HepG2 (cell line): Measurements from ENCODE around the gene CEMP1. TPM values are rescaled to one million over a fixed set of nuclear protein-coding genes. Genes with fewer than 3 reads are reported as not detected.

Experiments used
- ARID5B ChIP-seq: IDR thresholded peaks from 2 replicates; pipeline ENCODE4 v1.4.0; 2020; ENCODE audit warnings: mild to moderate bottlenecking, missing genetic modification reagents
- CHD4 ChIP-seq: fragments of 200-600 bp; sonication (generic); IDR thresholded peaks from 2 replicates; pipeline ENCODE4 v1.7.0; 2017; ENCODE audit warnings: mild to moderate bottlenecking, low read length, borderline replicate concordance
- FOXC1 ChIP-seq: sonication (generic); formaldehyde crosslinking; IDR thresholded peaks from 2 replicates; pipeline ENCODE4 v1.8.0; 2022; ENCODE audit warnings: mild to moderate bottlenecking, missing genetic modification reagents, borderline replicate concordance
- HES4 ChIP-seq: sonication (generic); formaldehyde crosslinking; IDR thresholded peaks from 2 replicates; pipeline ENCODE4 v1.9.0; 2021; ENCODE audit warnings: mild to moderate bottlenecking, missing genetic modification reagents, borderline replicate concordance
- KAT7 ChIP-seq: IDR thresholded peaks from 2 replicates; pipeline ENCODE4 v1.6.1; 2018; ENCODE audit warnings: borderline replicate concordance, missing compliant biosample characterization
- KAT8 ChIP-seq: IDR thresholded peaks from 2 replicates; pipeline ENCODE4 v1.6.1; 2016; ENCODE audit warnings: missing genetic modification reagents, missing compliant biosample characterization
- KDM3A ChIP-seq: IDR thresholded peaks from 2 replicates; pipeline ENCODE4 v1.6.1; 2018; ENCODE audit warnings: low read depth, missing compliant biosample characterization
- KLF6 ChIP-seq: IDR thresholded peaks from 2 replicates; pipeline ENCODE4 v1.8.0; 2016; ENCODE audit warnings: missing biosample characterization, missing genetic modification reagents
- MAZ ChIP-seq, 2 experiments: sonication (generic) in 1 of 2; formaldehyde crosslinking in 1 of 2; IDR thresholded peaks; 2 replicates each; pipeline versions ENCODE4 v1.5.0 to v1.6.1; 2012 to 2020; ENCODE audit warnings: low read depth in 2 of 2, mild to moderate bottlenecking in 2 of 2, borderline replicate concordance in 1 of 2, improper control_type of control experiment in 1 of 2, low read length in 1 of 2, missing genetic modification reagents in 1 of 2, moderate library complexity in 1 of 2
- SMARCC2 ChIP-seq: fragments of 450-650 bp; IDR thresholded peaks from 2 replicates; pipeline ENCODE4 v1.6.1; 2017; ENCODE audit warnings: antibody characterized with exemption, mild to moderate bottlenecking
- ZBTB21 ChIP-seq: sonication (generic); formaldehyde crosslinking; IDR thresholded peaks from 2 replicates; pipeline ENCODE4 v1.4.0; 2020; ENCODE audit warnings: missing genetic modification reagents
- ZMAT3 ChIP-seq: sonication (generic); formaldehyde crosslinking; conservative IDR thresholded peaks from 2 replicates; pipeline ENCODE4 v1.7.0; 2021; ENCODE audit warnings: missing genetic modification reagents
- ZNF383 ChIP-seq: sonication (generic); formaldehyde crosslinking; IDR thresholded peaks from 2 replicates; pipeline ENCODE4 v1.4.0; 2020; ENCODE audit warnings: missing genetic modification reagents, mild to moderate bottlenecking, borderline replicate concordance
- ZNF530 ChIP-seq: sonication (generic); formaldehyde crosslinking; IDR thresholded peaks from 2 replicates; pipeline ENCODE4 v1.5.0; 2020; ENCODE audit warnings: low read depth, mild to moderate bottlenecking, missing genetic modification reagents
- ZNF570 ChIP-seq: sonication (generic); formaldehyde crosslinking; IDR thresholded peaks from 2 replicates; pipeline ENCODE4 v1.4.0; 2020; ENCODE audit warnings: mild to moderate bottlenecking, missing genetic modification reagents, borderline replicate concordance
- ZNF605 ChIP-seq: sonication (generic); formaldehyde crosslinking; IDR thresholded peaks from 2 replicates; pipeline ENCODE4 v1.8.0; 2022; ENCODE audit warnings: mild to moderate bottlenecking, missing genetic modification reagents
- ZSCAN9 ChIP-seq: IDR thresholded peaks from 2 replicates; pipeline ENCODE4 v1.6.1; 2016; ENCODE audit warnings: borderline replicate concordance
- polyA plus RNA-seq, 8 experiments: library from polyadenylated mRNA; depleted of rRNA in 3 of 8; stranded (reverse) in 7 of 8; unstranded in 1 of 8; fragments of >200 nt; fragmentation: Illumina TruSeq in 4 of 8; extraction: Trizol in 4 of 8; gene quantifications; 2 replicates each; pipeline versions ENCODE4 v1.2.1 to v1.2.3, GENCODE V29; 2011 to 2016; ENCODE audit warnings: low read depth in 4 of 8, missing spikeins in 1 of 8, mixed read lengths in 1 of 8; ENCODE audit not compliant: insufficient read depth in 1 of 8
- total RNA-seq, 5 experiments: library from RNA; depleted of rRNA; stranded (reverse); fragments of >200 nt; fragmentation: Illumina TruSeq; extraction: Trizol; gene quantifications; 2 replicates each; pipeline ENCODE4 v1.2.3, GENCODE V29; 2016; ENCODE audit warnings: low read depth in 1 of 5
- TF ChIP-seq, protein P1 (sequence below): sonication (generic); formaldehyde crosslinking; conservative IDR thresholded peaks from 2 replicates; pipeline ENCODE4 v1.4.0; 2020; ENCODE audit warnings: missing genetic modification reagents
- TF ChIP-seq, protein P2 (sequence below): IDR thresholded peaks from 2 replicates; pipeline ENCODE4 v1.6.1; 2016; ENCODE audit warnings: mild to moderate bottlenecking
- TF ChIP-seq, protein P3 (sequence below): sonication (generic); formaldehyde crosslinking; IDR thresholded peaks from 2 replicates; pipeline ENCODE4 v1.9.0; 2022; ENCODE audit warnings: missing genetic modification reagents, mild to moderate bottlenecking, borderline replicate concordance

CEMP1 gene
- total and polyA plus RNA-seq, 2 of the 13 experiments (the other 11 are each of a cell fraction or from before 2014, with no cell fraction given): not detected

- TF ChIP-seq, protein P1, sequence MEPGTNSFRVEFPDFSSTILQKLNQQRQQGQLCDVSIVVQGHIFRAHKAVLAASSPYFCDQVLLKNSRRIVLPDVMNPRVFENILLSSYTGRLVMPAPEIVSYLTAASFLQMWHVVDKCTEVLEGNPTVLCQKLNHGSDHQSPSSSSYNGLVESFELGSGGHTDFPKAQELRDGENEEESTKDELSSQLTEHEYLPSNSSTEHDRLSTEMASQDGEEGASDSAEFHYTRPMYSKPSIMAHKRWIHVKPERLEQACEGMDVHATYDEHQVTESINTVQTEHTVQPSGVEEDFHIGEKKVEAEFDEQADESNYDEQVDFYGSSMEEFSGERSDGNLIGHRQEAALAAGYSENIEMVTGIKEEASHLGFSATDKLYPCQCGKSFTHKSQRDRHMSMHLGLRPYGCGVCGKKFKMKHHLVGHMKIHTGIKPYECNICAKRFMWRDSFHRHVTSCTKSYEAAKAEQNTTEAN: peak; percentile 40; the same call in 1 of the 2 replicates
- TF ChIP-seq ARID5B (CRISPR knock-in tag) (no peak), HES4 (peak; percentile 63; the same call in 1 of the 2 replicates), SMARCC2 (no peak), KAT8 (peak; percentile 73), ZNF570 (CRISPR knock-in tag) (no peak), KDM3A (CRISPR knock-in tag) (no peak; the same call in 1 of the 2 replicates), ZBTB21 (CRISPR knock-in tag) (peak; percentile 92), ZMAT3 (no peak; the same call in 1 of the 2 replicates), FOXC1 (no peak; the same call in 1 of the 2 replicates), MAZ (IDR thresholded peaks at IDR 0.05; ENCODE audit: borderline replicate concordance, low read depth, low read length) (no peak), MAZ (CRISPR knock-in tag; IDR thresholded peaks at IDR 0.05; ENCODE audit: low read depth) (peak; percentile 56; the same call in 1 of the 2 replicates), ZSCAN9 (CRISPR knock-in tag) (no peak), ZNF605 (CRISPR knock-in tag) (no peak), KAT7 (CRISPR knock-in tag) (no peak), CHD4 (no peak), KLF6 (CRISPR knock-in tag) (0 out of 2 replicates have a peak, but pooled peaks have one; percentile 29), ZNF383 (CRISPR knock-in tag) (no peak), ZNF530 (CRISPR knock-in tag) (no peak)
- TF ChIP-seq, protein P2, sequence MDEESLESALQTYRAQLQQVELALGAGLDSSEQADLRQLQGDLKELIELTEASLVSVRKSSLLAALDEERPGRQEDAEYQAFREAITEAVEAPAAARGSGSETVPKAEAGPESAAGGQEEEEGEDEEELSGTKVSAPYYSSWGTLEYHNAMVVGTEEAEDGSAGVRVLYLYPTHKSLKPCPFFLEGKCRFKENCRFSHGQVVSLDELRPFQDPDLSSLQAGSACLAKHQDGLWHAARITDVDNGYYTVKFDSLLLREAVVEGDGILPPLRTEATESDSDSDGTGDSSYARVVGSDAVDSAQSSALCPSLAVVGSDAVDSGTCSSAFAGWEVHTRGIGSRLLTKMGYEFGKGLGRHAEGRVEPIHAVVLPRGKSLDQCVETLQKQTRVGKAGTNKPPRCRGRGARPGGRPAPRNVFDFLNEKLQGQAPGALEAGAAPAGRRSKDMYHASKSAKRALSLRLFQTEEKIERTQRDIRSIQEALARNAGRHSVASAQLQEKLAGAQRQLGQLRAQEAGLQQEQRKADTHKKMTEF: peak; percentile 42; the same call in 1 of the 2 replicates
- TF ChIP-seq, protein P3, sequence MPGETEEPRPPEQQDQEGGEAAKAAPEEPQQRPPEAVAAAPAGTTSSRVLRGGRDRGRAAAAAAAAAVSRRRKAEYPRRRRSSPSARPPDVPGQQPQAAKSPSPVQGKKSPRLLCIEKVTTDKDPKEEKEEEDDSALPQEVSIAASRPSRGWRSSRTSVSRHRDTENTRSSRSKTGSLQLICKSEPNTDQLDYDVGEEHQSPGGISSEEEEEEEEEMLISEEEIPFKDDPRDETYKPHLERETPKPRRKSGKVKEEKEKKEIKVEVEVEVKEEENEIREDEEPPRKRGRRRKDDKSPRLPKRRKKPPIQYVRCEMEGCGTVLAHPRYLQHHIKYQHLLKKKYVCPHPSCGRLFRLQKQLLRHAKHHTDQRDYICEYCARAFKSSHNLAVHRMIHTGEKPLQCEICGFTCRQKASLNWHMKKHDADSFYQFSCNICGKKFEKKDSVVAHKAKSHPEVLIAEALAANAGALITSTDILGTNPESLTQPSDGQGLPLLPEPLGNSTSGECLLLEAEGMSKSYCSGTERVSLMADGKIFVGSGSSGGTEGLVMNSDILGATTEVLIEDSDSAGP (CRISPR knock-in tag): peak; percentile 70; the same call in 1 of the 2 replicates
Observed at GRCh38 chr16:2513405-2514332, 17.5 kb downstream of the CEMP1 start, which contains the start of gene ATP6V0C (continued).
